H1 (cell line): ENCODE measurements around the gene BCL2L12. TPM values are rescaled to one million over a fixed set of nuclear protein-coding genes. Genes with fewer than 3 reads are reported as not detected.

Source experiments
- KDM1A ChIP-seq: fragments of 200-600, 300-600 bp; sonication (generic); IDR thresholded peaks from 2 replicates; pipeline ENCODE4 v1.7.1; 2016; ENCODE audit warnings: mild to moderate bottlenecking, low read length, borderline replicate concordance
- NRF1 ChIP-seq: IDR thresholded peaks from 2 replicates; pipeline ENCODE4 v1.6.1; 2011; ENCODE audit warnings: mild to moderate bottlenecking, low read depth, low read length, improper control_type of control experiment
- POLR2AphosphoS5 ChIP-seq: IDR thresholded peaks from 2 replicates; pipeline ENCODE4 v1.6.1; 2011; ENCODE audit warnings: low read depth, low read length
- SP1 ChIP-seq: IDR thresholded peaks from 2 replicates; pipeline ENCODE4 v1.6.1; 2011; ENCODE audit warnings: low read depth, low read length
- polyA plus RNA-seq, 7 experiments: library from polyadenylated mRNA; depleted of rRNA in 3 of 7; stranded (reverse) in 5 of 7; unstranded in 2 of 7; fragments of >200 nt in 5 of 7; fragments of 200-250 nt in 2 of 7; gene quantifications; 1 replicate in 5 of 7; 2 replicates in 1 of 7; 4 replicates in 1 of 7; pipeline versions ENCODE4 v1.2.1 to v1.2.3, GENCODE V29; 2011 to 2013; ENCODE audit warnings: missing spikeins in 2 of 7, mixed read lengths in 2 of 7
- total RNA-seq: library from RNA; stranded (reverse); fragmentation: NEBNext Ultra II Directional; extraction: Animal tissue kit (Norgen Biotek cat#: 25700); gene quantifications from 2 replicates; pipeline ENCODE4 v1.2.1, GENCODE V29; 2021

The BCL2L12 gene
- total and polyA plus RNA-seq, 2 of the 8 experiments (the other 6 are each of a cell fraction or from before 2014, with no cell fraction given), result 126 to 209 TPM

GRCh38 chr19:49692147-49692506, 26.4 kb downstream of the BCL2L12 start (continued):
- TF ChIP-seq NRF1 (no peak), POLR2AphosphoS5 (no peak), SP1 (no peak), KDM1A (no peak)
